ENCODE measurements around the gene RAD21L1.

RAD21L1 gene

GRCh38 chr20:1225783-1226654 is at the start of gene RAD21L1:
TSS of gene RAD21L1 (plus strand) at chr20:1226044. CDS start at chr20:1228454, 2,410 bp downstream.
- peak; percentile 88 for DNase-seq

DNA sequence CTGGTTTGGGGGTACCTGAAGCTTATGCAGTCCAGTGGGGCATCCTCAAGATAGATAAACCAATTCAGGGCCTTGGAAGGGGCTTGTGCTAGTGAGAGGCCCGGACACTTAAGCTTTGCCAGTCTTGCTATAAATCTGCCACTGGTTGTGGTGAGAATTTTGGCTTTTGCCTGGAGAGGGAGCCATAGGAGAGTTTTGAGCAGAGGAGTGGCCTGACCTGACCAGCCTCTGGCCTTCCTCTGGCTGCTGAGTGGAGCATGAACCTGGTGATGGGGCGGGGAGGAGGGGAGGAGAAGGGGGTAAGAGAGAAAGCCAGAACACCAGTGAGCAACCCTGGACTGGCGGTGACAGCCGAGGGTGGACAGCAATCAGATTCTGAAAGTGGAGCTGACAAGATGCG is 48.2 kb upstream of the RAD21L1 start:
- no peak for DNase-seq

GRCh38 chr20:1178103-1178502 is 47.7 kb upstream of the RAD21L1 start:
- no peak for DNase-seq

DNA sequence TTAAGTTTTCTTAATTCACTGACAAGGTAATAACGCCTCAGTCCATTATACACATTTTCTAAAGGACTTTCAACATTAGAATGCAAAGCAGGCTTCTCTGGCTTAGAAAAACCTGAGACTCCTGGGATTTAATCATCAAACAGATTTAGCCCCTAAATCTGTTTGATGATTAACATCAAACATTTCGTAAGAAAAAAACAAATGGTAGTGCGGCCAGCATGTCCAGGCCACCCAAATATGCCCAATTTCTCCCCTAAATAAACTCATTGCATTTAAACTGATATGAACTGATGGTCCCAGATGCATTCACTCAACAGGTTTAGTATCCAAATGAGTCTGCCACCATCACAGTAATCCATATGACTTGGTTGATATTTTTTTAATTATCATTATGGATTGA is 47.2 kb upstream of the RAD21L1 start:
- DNase-seq: no peak

DNA sequence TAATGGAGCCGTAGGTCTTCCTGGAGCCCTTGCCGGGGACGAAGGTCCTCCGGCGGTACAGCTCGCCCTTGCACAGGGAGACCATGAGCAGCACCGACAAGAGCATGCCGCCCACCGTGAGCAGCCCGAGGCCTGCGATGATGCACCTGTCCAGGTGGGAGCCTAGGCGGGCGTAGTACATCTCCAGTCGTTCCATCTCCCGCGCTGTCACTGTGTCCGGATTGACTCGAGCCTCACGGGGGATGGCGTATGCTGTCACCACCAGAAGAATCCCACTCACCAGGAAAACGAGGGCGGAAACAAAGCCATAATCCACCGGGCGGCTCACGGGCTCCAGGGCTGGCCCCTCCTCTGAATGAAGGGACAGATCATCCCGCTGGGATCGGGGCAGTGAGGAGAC is 44.9 kb upstream of the RAD21L1 start:
- no peak for DNase-seq

- no peak for DNase-seq
These were observed 43.7 kb upstream of the RAD21L1 start for GRCh38 chr20:1182106-1182505.

DNA sequence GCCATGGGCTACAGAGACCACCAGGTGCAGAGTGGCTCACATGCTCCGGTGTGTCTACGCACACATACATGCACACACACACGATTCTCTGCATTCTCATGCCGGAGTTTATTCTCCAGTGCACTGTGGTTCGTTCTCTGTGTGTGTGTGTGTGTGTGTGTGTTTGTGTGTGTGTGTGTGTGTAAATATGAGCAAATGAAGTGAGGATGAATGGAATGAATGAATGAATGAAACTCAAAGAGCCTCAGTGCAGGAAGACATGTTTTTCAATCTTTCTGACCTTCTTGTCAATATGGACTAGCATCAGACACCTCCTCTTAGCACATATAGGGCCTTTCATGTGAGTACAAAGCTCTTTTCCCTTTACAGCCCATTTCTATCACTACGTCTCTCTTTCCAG is 42.7 kb upstream of the RAD21L1 start:
- no peak for DNase-seq

GRCh38 chr20:1184260-1184637 is 41.6 kb upstream of the RAD21L1 start:
- no peak for DNase-seq

GRCh38 chr20:1184638-1185315 is 41.1 kb upstream of the RAD21L1 start, which contains the start of gene TMEM74B:
TSS of gene TMEM74B (minus strand) at chr20:1184981. CDS start at chr20:1183801, 1,180 bp downstream.
- no peak for DNase-seq

DNA sequence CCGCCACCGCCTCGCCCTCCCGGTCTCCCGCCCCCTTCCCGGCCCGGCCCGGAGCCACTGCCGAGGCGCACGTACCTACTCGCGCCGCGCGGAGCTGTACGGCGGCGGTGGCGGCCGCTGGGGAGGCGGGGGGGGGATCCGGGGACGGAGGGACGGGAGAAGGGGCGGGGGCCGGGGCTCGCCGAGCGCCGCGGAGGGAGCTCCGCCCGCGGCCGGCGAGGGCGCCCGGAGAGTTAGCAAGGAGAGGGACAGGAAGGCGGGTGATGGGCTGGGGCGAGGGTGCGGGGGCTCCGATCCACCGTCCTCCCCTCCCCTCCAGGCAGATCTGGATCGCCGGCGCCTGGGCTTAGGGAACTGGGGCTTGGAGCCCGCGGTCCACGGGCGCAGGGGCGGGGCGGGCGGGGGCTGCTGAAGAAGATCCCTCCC is 40.5 kb upstream of the RAD21L1 start:
- DNase-seq: no peak

DNA sequence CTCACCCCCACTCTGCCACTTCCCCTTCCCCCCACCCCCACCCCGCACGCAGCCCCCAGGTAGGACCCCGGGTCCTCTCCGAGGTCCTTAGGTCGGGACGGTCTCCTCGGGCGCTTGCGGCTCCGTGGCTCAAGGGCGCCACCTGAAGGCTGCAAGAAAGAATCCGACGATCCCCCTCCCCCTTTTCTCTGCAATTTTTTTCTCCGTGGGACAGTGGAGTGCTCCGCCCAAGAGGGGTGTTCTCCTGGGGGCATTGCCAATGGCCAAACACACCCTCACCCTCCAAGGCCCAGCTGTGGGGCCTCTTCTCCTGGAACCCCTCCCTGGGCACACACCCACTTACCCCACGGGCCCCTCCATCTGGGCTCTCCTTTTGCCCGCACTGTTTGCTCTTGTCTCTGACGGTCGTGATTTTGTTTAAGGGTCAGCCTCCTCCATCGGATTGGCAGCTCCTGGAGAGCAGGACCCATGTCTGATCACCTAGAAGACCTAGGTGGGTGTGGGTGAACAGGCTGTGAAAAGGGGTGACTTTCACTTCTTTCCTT is 40.0 kb upstream of the RAD21L1 start:
- DNase-seq: peak; percentile 70

DNA sequence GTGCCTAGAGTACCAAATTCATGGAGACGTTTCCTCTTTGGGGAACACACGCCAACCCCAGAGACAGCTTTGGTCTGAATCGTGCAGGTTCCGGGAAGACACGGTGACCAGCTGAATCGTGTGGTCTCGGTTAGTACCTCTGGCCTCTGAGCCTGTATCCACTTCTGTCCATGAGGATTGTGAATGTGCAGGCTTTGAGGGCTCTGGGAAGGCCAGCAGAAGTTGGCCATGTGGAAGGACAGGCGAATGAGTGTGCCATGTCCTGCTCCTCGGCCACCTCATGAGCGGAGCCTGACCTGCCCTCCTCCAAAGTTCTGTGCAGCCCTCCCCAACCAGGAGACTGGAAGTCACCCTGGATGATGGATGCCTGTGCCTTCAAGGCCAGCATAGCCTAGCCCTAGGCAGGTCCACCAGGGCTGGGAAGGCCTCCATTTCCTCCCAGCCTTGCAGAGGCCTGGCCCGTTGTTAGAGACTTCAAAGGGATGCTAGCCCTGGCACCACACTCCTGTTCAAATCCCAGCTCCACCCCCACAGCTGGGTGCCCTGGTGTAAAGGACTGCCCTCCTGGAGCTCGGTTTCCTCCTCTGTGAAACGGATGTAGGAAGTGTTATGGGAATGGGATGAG is 39.4 kb upstream of the RAD21L1 start:
- DNase-seq: no peak

DNA sequence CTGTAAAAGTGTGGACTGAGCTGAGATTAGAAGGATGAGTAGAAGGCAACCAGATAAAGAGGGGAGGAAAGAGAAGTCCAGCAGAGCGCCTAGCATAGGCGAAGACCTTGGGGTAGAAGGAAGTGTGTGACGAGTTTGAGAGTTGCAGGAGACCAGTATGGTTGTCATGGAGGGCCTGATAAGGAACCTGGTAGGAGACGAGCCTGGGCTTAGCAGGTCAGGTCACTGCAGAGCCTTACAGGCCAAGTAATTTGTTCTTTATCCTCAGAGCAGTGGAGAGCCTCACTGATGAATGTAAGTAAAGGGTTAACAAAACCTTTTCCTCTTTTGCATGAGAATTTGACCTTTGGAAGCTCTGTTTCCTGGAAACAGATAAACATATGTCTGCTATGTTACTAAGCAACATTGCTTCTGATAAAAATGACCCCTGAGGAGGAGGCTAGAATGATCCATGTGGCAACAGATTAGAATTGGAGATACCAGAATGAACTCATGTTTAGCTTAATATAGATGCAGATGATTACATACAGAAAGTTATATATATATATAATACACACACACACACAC is 38.2 kb upstream of the RAD21L1 start:
- DNase-seq: no peak

DNA sequence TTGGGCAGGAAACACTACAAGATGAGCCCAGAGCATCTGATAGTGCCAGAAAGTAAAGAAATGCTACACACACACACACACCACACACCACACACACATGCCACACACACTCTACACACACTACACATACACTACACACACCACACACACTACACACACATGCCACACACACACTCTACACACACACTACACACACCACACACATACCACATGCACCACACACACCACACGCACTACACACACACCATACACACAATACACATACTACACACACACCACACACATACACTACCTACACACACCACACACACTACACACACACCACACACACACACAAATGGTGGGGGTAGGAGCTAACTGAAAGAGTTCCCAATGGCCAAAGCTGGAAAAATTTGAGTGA is 37.5 kb upstream of the RAD21L1 start:
- no peak for DNase-seq

DNA sequence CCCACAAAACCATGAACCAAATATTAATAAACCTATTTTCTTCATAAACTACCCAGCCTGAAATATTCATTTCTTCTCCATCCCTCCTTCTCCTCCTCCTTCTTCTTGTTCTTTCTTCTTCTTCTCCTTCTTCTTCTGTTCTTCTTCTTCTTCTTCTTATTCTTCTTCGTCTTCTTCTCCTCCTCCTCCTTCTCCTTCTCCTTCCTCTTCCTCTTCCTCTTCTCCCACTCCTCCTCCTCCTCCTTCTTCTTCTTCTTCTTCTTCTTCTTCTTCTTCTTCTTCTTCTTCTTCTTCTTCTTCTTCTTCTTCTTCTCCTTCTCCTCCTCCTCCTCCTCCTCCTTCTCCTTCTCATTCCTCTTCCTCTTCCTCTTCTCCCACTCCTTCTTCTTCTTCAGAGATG is 36.0 kb upstream of the RAD21L1 start:
- no peak for DNase-seq

DNA sequence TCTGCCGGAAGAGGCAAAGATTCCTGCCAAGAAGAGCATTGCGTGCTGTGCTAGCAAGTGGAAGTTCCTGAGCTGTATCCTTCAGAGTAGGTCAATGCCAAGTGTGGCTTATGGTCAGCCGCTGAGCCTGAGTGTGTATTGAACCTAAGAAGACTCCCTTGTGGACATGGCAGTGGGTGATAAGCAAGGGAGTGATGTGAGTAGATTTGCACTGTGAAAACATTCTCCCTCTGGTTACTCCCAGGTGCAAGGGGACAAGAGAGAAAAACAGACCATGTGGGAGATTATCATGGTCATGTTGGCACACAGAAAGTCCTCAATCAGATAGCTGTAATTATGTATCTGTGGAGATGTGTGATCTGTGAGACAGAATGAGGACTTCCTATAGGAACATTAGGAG is 35.0 kb upstream of the RAD21L1 start:
- no peak for DNase-seq

DNA sequence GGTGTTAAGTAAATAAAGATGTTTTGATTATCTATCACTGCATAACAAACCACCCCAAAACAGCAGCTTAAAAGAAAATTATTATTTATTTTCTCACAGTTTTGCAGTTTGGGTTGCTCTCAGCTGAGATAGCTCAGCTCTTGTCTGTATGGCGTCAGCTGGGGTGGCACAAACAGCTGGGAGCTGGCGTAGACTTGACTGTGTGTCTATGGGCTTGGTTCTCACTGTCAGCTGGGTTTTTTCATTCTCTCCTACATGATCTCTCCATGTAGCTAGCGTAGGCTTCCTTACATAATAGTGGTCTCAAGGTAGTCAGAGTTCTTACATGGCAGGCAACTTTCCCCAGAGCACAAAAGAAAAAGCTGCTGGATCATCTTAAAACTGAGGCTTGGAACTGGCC is 34.5 kb upstream of the RAD21L1 start:
- no peak for DNase-seq

- DNase-seq: no peak
These were observed 30.6 kb upstream of the RAD21L1 start for GRCh38 chr20:1195226-1195625.

GRCh38 chr20:1196634-1197033 is 29.2 kb upstream of the RAD21L1 start:
- DNase-seq: peak; percentile 15

GRCh38 chr20:1197801-1198200 is 28.0 kb upstream of the RAD21L1 start:
- no peak for DNase-seq

- DNase-seq: no peak
These were observed 27.1 kb upstream of the RAD21L1 start for GRCh38 chr20:1198751-1199150.

- DNase-seq: no peak
These were observed 26.5 kb upstream of the RAD21L1 start for GRCh38 chr20:1199212-1199873.

DNA sequence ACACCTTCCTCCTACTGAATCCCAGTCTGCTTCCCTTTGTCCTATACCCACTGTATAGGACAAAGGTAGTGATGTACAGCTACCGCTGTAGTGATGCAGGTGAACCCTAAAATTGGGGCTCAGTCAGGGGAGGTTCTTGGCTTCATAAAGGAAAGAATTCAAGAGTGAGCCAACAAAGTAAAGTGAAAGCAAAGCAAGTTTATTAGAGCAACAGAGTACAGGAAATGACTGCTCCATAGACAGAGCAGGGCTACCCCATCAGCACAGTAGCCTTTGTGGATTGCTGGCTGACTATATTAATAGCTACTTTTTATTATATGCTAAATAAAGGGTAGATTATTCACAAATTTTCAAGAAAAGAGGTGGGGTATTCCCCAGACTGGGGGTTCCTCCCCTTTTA is 25.9 kb upstream of the RAD21L1 start:
- DNase-seq: no peak
